Gastroesophageal sphincter (tissue), 4 donors: ENCODE results near the gene SF3B3. TPM values are rescaled to one million over a fixed set of nuclear protein-coding genes. Genes with fewer than 3 reads are reported as not detected.
A peak's percentile ranks its signal among the peaks of the same experiment; 100 is the strongest.

Experiments used
- ATAC-seq: fragments of 150-250 bp; one replicate; pipeline ENCODE4 v1.9.1; 2016; ENCODE audit warnings: mild to moderate bottlenecking, moderate library complexity
- H3K27ac ChIP-seq, 4 donors: fragments of 200-600 bp; sonication (generic) in 3 of 4; 1 replicate in 3 of 4; 2 replicates in 1 of 4; pipeline ENCODE4 v1.5.1; 2016 to 2019
- H3K27me3 ChIP-seq: fragments of 200-600 bp; sonication (generic); one replicate; pipeline ENCODE4 v1.5.1; 2019
- H3K36me3 ChIP-seq, 2 donors: fragments of 200-600 bp; sonication (generic); one replicate each; pipeline ENCODE4 v1.5.1; 2019; ENCODE audit warnings: control low read depth in 1 of 2
- H3K4me1 ChIP-seq, 3 donors: fragments of 200-600 bp; sonication (generic); 1 replicate in 2 of 3; 2 replicates in 1 of 3; pipeline ENCODE4 v1.5.1; 2016 to 2019; ENCODE audit warnings: control low read depth in 2 of 3
- H3K4me3 ChIP-seq, 2 donors: fragments of 200-600 bp; sonication (generic); one replicate each; pipeline ENCODE4 v1.5.1; 2019; ENCODE audit warnings: mild to moderate bottlenecking in 1 of 2, moderate library complexity in 1 of 2
- H3K9me3 ChIP-seq, 3 donors: fragments of 200-600 bp; sonication (generic); one replicate each; pipeline ENCODE4 v1.5.1; 2017 to 2019; ENCODE audit warnings: control low read depth in 2 of 3
- EP300 ChIP-seq: sonication (generic); formaldehyde crosslinking; IDR thresholded peaks from one replicate; pipeline ENCODE4 v1.6.1; 2017; ENCODE audit warnings: antibody characterized with exemption, mild to moderate bottlenecking
- POLR2A ChIP-seq, 2 donors: fragments of 450-650 bp; IDR thresholded peaks; one replicate each; pipeline ENCODE4 v1.6.1; 2017; ENCODE audit warnings: antibody characterized with exemption in 2 of 2, mild to moderate bottlenecking in 2 of 2, moderate library complexity in 1 of 2
- POLR2AphosphoS5 ChIP-seq: sonication (generic); formaldehyde crosslinking; IDR thresholded peaks from one replicate; pipeline ENCODE4 v1.6.1; 2017; ENCODE audit warnings: antibody characterized with exemption
- WGBS, 2 donors: methylation state at CpG; one replicate each; pipeline ENCODE4 v1.1.5; 2018; ENCODE audit warnings: low coverage in 1 of 2; 5-methylcytosine and 5-hydroxymethylcytosine counted together
- total RNA-seq, 4 donors: library from RNA; depleted of rRNA; stranded (reverse); fragments of >200 nt; gene quantifications; one replicate each; pipeline ENCODE4 v1.1.0, GENCODE V29; 2016
- TF ChIP-seq, protein P1 (sequence below), 4 experiments: fragments of 200-600 bp in 2 of 4; fragments of 450-650 bp in 2 of 4; sonication (generic) in 1 of 4; IDR thresholded peaks; one replicate each; pipeline ENCODE4 v1.5.1; 2017 to 2019; ENCODE audit warnings: antibody characterized with exemption in 4 of 4, mild to moderate bottlenecking in 2 of 4, moderate library complexity in 2 of 4

Gene SF3B3
- total RNA-seq, 4 donors from 2014 or later: 73.3 to 115 (median 92.8) TPM

GRCh38 chr16:70569752-70570151 lies 46.1 kb downstream of the SF3B3 start:
- ATAC-seq: no peak
- 86% methylated on average over 4 of the region's 6 CpGs; no CpG with 5 or more reads in 1 of the 2 donors for WGBS, 2 donors
- H3K36me3 ChIP-seq: peaks cover 9 to 84% of the 10 kb centered on the region in 2 donors
- H3K4me3 ChIP-seq: no peak overlapping the region
- no peaks in the 10 kb centered on the region for H3K9me3 ChIP-seq
- TF ChIP-seq POLR2A (IDR thresholded peaks at IDR 0.05): no peak
- TF ChIP-seq, protein P1, sequence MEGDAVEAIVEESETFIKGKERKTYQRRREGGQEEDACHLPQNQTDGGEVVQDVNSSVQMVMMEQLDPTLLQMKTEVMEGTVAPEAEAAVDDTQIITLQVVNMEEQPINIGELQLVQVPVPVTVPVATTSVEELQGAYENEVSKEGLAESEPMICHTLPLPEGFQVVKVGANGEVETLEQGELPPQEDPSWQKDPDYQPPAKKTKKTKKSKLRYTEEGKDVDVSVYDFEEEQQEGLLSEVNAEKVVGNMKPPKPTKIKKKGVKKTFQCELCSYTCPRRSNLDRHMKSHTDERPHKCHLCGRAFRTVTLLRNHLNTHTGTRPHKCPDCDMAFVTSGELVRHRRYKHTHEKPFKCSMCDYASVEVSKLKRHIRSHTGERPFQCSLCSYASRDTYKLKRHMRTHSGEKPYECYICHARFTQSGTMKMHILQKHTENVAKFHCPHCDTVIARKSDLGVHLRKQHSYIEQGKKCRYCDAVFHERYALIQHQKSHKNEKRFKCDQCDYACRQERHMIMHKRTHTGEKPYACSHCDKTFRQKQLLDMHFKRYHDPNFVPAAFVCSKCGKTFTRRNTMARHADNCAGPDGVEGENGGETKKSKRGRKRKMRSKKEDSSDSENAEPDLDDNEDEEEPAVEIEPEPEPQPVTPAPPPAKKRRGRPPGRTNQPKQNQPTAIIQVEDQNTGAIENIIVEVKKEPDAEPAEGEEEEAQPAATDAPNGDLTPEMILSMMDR (IDR thresholded peaks at IDR 0.05): no peak
- TF ChIP-seq POLR2AphosphoS5: no peak
- TF ChIP-seq EP300: no peak
- peaks cover 2 to 38% (median 21%) of the 10 kb centered on the region in 3 donors for H3K4me1 ChIP-seq
- no peak overlapping the region for H3K27ac ChIP-seq
- no peaks in the 10 kb centered on the region for H3K27me3 ChIP-seq

DNA sequence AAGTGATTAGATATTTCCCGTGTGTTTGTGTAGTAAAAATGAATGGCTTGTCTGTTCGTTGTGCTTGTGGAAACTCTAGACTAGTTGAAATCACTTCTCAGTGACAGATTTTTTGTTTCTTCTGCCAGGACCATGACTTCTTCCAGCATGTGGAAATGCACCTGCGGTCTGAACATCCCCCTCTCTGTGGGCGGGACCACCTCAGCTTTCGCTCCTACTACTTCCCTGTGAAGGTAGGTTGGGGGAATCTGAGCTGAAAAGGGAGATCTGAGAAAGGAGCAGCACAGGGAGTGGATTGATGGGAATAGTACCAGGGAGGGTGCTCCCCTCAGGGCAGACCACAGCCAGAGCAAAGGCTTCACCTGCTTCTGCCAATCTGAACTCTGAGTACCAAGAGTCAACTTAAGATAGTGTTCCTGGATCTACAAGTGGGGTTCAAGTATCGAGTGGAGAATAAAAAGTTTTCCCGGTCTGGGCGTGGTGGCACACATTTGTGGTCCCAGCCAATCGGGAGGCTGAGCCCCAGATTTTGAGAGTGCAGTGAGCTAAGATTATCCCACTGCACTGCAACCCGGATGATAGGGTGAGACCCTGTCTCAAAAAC lies 47.5 kb downstream of the SF3B3 start:
- ATAC-seq: no peak
- Histone ChIP-seq H3K27me3 (no peaks in the 10 kb centered on the region), H3K27ac (no peak overlapping the region), H3K4me3 (no peak overlapping the region), H3K4me1 (peaks cover 2 to 35% (median 21%) of the 10 kb centered on the region in 3 donors), H3K9me3 (no peaks in the 10 kb centered on the region), H3K36me3 (peaks cover 9 to 71% of the 10 kb centered on the region in 2 donors)
- WGBS, 2 donors: 73 to 79% methylated on average over 5 to 8 of the region's 10 CpGs
- TF ChIP-seq, protein P1 (IDR thresholded peaks at IDR 0.05): no peak

DNA sequence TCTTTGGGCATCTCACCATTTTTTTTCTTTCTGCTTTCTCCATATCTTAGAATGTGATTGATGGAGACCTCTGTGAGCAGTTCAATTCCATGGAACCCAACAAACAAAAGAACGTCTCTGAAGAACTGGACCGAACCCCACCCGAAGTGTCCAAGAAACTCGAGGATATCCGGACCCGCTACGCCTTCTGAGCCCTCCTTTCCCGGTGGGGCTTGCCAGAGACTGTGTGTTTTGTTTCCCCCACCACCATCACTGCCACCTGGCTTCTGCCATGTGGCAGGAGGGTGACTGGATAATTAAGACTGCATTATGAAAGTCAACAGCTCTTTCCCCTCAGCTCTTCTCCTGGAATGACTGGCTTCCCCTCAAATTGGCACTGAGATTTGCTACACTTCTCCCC lies 48.0 kb downstream of the SF3B3 start:
- Histone ChIP-seq H3K4me1 (peaks cover 2 to 40% (median 24%) of the 10 kb centered on the region in 3 donors), H3K9me3 (no peaks in the 10 kb centered on the region), H3K27me3 (no peaks in the 10 kb centered on the region), H3K36me3 (peaks cover 9 to 65% of the 10 kb centered on the region in 2 donors), H3K4me3 (no peak overlapping the region), H3K27ac (peak overlapping the region in 1 of 4 donors; percentile 27)
- no peak for ATAC-seq
- 83 to 100% methylated on average over 2 to 6 of the region's 8 CpGs for WGBS, 2 donors
- TF ChIP-seq POLR2A (IDR thresholded peaks at IDR 0.05): no peak
- TF ChIP-seq POLR2AphosphoS5: no peak
- TF ChIP-seq, protein P1 (IDR thresholded peaks at IDR 0.05): no peak
- no peak for TF ChIP-seq EP300

GRCh38 chr16:70572050-70572925 lies 48.7 kb downstream of the SF3B3 start:
- Histone ChIP-seq H3K4me3 (no peak overlapping the region), H3K27ac (peak overlapping the region in 3 of 4 donors; percentile 27 to 60 (median 55)), H3K36me3 (peaks cover 9 to 59% of the 10 kb centered on the region in 2 donors), H3K27me3 (no peaks in the 10 kb centered on the region), H3K4me1 (peaks cover 2 to 47% (median 31%) of the 10 kb centered on the region in 3 donors), H3K9me3 (no peaks in the 10 kb centered on the region)
- TF ChIP-seq, protein P1 (IDR thresholded peaks at IDR 0.05): no peak
- TF ChIP-seq POLR2AphosphoS5 (no peak), POLR2A (IDR thresholded peaks at IDR 0.05) (no peak), EP300 (no peak)
- ATAC-seq: no peak
- WGBS, 2 donors: 71 to 74% methylated on average over 2 of the region's 5 CpGs
